Loucy (cell line): ENCODE data around the gene KCNJ15.

Source experiments
- CTCF ChIP-seq: fragments of 200-600 bp; sonication (generic); conservative IDR thresholded peaks from 2 replicates; pipeline ENCODE4 v1.5.1; 2014; ENCODE audit warnings: mild to moderate bottlenecking, antibody characterized with exemption, low read length
- EZH2phosphoT487 ChIP-seq: fragments of 200-600 bp; IDR thresholded peaks from 2 replicates; pipeline ENCODE4 v1.6.1; 2018; ENCODE audit warnings: antibody characterized with exemption, mild to moderate bottlenecking, moderate library complexity, borderline replicate concordance

DNA sequence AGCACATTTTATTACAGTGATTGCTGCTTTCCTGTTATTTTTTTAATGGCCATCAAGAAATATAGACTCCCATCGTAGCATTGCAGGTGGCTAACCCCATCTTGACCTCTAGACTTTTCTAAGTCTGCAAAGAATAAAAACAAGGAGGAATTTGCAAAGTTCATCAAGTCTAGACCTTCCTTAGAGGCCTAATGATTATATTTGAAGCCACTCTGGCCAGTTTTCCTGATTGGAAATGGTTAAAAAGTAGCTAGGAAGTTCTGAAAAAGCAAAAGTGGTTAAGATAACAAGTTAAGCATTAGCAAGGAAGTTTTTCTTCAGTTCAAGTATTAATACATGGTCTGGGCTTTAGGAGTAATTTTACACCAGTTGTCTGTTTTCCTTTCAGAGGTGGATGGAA, 16.7 kb upstream of the KCNJ15 start:
- TF ChIP-seq CTCF (no peak), EZH2phosphoT487 (no peak)
